ENCODE results near the gene CHST12. TPM values are rescaled to one million over a fixed set of nuclear protein-coding genes. Genes with fewer than 3 reads are reported as not detected.

CHST12 gene
- total RNA-seq = 10 to 100 TPM; 10.2 to 35.9 (median 27.8) TPM

DNA sequence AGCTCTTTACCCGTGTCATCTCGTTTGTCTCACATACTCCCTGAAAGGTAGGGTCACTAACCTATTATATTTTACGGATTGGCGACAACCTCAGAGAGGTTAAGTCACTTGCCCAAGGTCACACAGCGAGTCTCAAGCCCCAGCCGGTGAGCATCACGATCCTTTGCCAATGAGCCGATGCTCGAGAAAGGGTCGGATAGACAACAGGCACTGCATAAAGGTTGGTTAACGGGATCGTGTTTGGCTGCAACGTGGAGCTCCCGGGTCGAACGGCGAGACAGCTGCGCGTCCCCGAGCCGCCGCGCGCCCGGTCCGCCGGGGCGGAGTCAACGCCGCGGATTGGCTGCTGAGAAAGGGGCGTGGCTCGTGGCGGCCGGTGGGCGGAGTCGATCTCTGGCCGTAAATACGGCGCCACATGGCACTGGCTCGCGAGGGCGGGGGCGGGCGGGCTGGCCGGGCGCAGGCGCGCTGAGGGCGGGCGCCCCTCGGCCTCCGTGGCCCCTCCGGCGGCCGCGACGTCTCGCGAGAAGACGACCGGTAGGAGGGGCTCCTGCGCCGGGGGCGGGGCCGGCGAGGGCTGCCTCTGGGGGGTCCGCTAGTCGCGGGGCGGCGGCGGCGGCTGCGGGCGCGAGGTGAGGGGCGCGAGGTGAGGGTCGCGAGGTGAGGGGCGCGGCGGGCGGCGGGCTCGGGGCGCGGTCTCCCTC lies at the start of gene CHST12:
TSS of gene CHST12 (plus strand) at position 598 of the 704 bp plus-strand sequence. CDS start 29,029 bp downstream, outside the sequence.
- Histone ChIP-seq H3K27ac (peak within 1 kb of the TSS; percentile 75 to 89 (median 80)), H3K4me1 (peaks cover 48 to 72% (median 54%) of the 10 kb centered on the region in 4 donors)
- peak; percentile 91 to 94 for ATAC-seq (ENCODE audit: low FRiP score in 2 of 2)

GRCh38 chr7:2353936-2354185 lies 49.5 kb upstream of the CHST12 start:
- WGBS, 2 donors = 0% methylated on average over 6 to 26 of the region's 26 CpGs
- TF ChIP-seq POLR2AphosphoS5 (IDR thresholded peaks at IDR 0.05) (peak; percentile 52 to 71), EP300 (IDR thresholded peaks at IDR 0.05) (no peak), CTCF (IDR thresholded peaks at IDR 0.05) (peak in 1 of 6 experiments; percentile 5), POLR2A (IDR thresholded peaks at IDR 0.05) (peak in 2 of 4 donors; percentile 37 to 39)
- ATAC-seq (ENCODE audit: low FRiP score in 2 of 2) (peak; percentile 95), DNase-seq (peak; percentile 90 to 98)
- Histone ChIP-seq H3K4me1 (peaks cover 39 to 49% (median 42%) of the 10 kb centered on the region in 4 donors), H3K27me3 (no peaks in the 10 kb centered on the region), H3K27ac (peak overlapping the region; percentile 98 to 100 (median 99)), H3K36me3 (peaks cover 0 to 18% (median 0%) of the 10 kb centered on the region in 4 donors), H3K4me3 (peak overlapping the region in 3 of 4 donors; percentile 98 to 100 (median 100)), H3K9me3 (no peaks in the 10 kb centered on the region)

More for the DNA sequence above, at the start of gene CHST12:
- H3K36me3 ChIP-seq = no peaks in the 10 kb centered on the region
- no peaks in the 10 kb centered on the region for H3K27me3 ChIP-seq
- DNase-seq = peak; percentile 95 to 99
- peak in 2 of 4 donors; percentile 29 to 49 for TF ChIP-seq POLR2A (IDR thresholded peaks at IDR 0.05)
- TF ChIP-seq CTCF (IDR thresholded peaks at IDR 0.05) = no peak
- no peak for TF ChIP-seq EP300 (IDR thresholded peaks at IDR 0.05)
- TF ChIP-seq POLR2AphosphoS5 (IDR thresholded peaks at IDR 0.05) = peak in 1 of 2 donors; percentile 42
- H3K9me3 ChIP-seq = no peaks in the 10 kb centered on the region
- 3 to 5% methylated on average over 16 to 32 of the region's 89 CpGs for WGBS, 2 donors
- H3K4me3 ChIP-seq = peak within 1 kb of the TSS; percentile 77 to 98 (median 88)

GRCh38 chr7:2354186-2354938 lies 49.0 kb upstream of the CHST12 start, which contains the start of gene EIF3B:
Gene EIF3B, plus strand, starts transcription at chr7:2354827. Its CDS starts 95 bp downstream, at chr7:2354922.
- TF ChIP-seq POLR2A (IDR thresholded peaks at IDR 0.05) (peak in 3 of 4 donors; percentile 46 to 77 (median 63)), POLR2AphosphoS5 (IDR thresholded peaks at IDR 0.05) (peak in 1 of 2 donors; percentile 89), EP300 (IDR thresholded peaks at IDR 0.05) (peak in 2 of 4 donors; percentile 4 to 15), CTCF (IDR thresholded peaks at IDR 0.05) (peak in 1 of 6 experiments; percentile 31)
- peak; percentile 85 to 98 for DNase-seq
- Histone ChIP-seq H3K4me1 (peaks cover 44 to 54% (median 47%) of the 10 kb centered on the region in 4 donors), H3K27me3 (no peaks in the 10 kb centered on the region), H3K27ac (peak within 1 kb of the TSS; percentile 98 to 100 (median 99)), H3K4me3 (peak within 1 kb of the TSS; percentile 98 to 100 (median 100)), H3K9me3 (no peaks in the 10 kb centered on the region), H3K36me3 (peaks cover 0 to 21% (median 0%) of the 10 kb centered on the region in 4 donors)
- WGBS, 2 donors = 0% methylated on average over 14 to 39 of the region's 55 CpGs
- ATAC-seq (ENCODE audit: low FRiP score in 2 of 2) = peak; percentile 96

- H3K4me3 ChIP-seq = peak overlapping the region; percentile 98 to 100 (median 100)
- peaks cover 0 to 23% (median 0%) of the 10 kb centered on the region in 4 donors for H3K36me3 ChIP-seq
- H3K4me1 ChIP-seq = peaks cover 47 to 59% (median 52%) of the 10 kb centered on the region in 4 donors
- ATAC-seq (ENCODE audit: low FRiP score in 2 of 2) (no peak), DNase-seq (peak; percentile 50 to 89)
- TF ChIP-seq POLR2A (IDR thresholded peaks at IDR 0.05) = no peak
- no peak for TF ChIP-seq CTCF (IDR thresholded peaks at IDR 0.05)
- TF ChIP-seq POLR2AphosphoS5 (IDR thresholded peaks at IDR 0.05) = no peak
- TF ChIP-seq EP300 (IDR thresholded peaks at IDR 0.05) = no peak
- H3K27me3 ChIP-seq = no peaks in the 10 kb centered on the region
- WGBS, 2 donors = 1 to 3% methylated on average over 6 to 33 of the region's 92 CpGs
- no peaks in the 10 kb centered on the region for H3K9me3 ChIP-seq
- H3K27ac ChIP-seq = peak overlapping the region; percentile 98 to 100 (median 99)
Measured at GRCh38 chr7:2354939-2355704, 48.3 kb upstream of the CHST12 start.
